Measurements from ENCODE around the gene CTIF. TPM values are rescaled to one million over a fixed set of nuclear protein-coding genes. Genes with fewer than 3 reads are reported as not detected.

CTIF gene
- polyA plus RNA-seq, 3 donors: 11.7 to 74.2 (median 39.8) TPM

DNA sequence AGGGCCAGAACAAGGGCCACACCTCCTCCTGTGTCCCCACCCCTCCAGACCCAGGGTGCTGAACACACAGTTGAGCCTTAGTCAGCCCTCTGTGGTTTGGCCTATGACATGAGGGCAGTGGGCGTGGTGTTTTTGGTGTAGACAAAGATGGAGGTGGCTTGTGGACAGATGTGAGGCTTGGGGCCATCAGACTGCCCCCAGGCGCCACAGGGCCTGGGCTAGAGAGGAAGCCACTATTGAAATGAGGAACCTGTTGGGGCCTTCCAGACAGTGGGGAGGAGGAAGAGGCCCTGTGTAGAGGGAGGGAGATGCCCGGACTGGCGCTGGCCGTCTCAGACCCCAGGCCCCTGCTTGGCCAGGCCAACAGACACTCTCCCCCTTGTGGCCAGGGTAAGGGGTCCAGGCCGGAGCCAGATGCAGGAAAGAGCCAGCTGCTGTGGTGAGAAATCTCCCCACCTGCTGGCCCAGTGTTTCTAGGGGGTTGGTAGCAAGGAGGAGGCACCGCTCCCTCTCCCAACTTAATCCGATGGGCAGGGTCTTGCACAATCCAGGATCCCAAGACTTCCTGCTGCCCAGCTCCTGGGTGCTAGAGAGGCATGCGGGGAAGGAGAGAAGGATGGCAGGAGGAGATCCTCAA lies 358.2 kb downstream of the CTIF start:
- 55 to 85% (median 58%) methylated on average over 9 of the region's 9 CpGs for WGBS, 3 donors
- no peak overlapping the region for H3K27ac ChIP-seq (ENCODE audit: low read depth, low read length)

DNA sequence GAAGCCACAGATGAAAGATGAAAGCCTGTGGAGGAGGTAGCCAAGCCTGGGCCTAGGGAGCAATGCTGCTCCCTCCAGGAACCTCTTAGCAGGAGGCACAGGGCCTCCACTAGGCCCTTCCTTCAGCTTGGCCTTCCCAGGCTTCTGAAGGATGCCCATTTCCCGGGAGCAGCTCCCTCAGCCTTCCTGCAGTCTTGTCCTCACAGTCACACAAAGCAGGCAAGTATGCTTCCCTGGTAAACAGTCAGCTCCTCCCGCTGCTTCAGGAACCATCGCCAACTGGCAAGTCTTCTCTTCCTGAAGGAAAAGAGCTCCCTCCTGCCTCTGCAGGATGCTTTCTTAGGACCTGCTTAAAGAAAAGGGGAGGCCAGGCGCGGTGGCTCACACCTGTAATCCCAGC lies 358.7 kb downstream of the CTIF start:
- 71 to 86% (median 73%) methylated on average over 5 of the region's 5 CpGs for WGBS, 3 donors
- H3K27ac ChIP-seq (ENCODE audit: low read depth, low read length): no peak overlapping the region

DNA sequence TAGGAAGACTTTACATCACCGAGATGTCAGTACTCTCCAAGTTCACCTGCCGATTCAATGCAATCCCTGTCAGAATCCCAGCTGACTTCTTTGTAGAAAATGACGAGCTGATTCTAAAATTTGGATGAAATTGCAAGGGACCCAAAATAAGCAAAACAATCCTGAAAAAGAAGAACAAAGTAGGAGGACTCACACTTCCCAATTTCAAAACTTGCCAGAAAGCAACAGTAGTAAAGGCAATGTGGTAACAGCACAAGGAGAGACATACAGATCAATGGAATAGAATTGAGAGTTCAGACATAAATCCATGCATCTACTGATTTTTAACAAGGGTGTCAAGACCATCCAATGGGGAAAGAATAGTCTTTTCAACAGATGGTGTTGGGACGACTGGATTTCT lies 359.7 kb downstream of the CTIF start:
- WGBS, 3 donors: 78 to 87% (median 81%) methylated on average over 4 of the region's 4 CpGs
- no peak overlapping the region for H3K27ac ChIP-seq (ENCODE audit: low read depth, low read length)

DNA sequence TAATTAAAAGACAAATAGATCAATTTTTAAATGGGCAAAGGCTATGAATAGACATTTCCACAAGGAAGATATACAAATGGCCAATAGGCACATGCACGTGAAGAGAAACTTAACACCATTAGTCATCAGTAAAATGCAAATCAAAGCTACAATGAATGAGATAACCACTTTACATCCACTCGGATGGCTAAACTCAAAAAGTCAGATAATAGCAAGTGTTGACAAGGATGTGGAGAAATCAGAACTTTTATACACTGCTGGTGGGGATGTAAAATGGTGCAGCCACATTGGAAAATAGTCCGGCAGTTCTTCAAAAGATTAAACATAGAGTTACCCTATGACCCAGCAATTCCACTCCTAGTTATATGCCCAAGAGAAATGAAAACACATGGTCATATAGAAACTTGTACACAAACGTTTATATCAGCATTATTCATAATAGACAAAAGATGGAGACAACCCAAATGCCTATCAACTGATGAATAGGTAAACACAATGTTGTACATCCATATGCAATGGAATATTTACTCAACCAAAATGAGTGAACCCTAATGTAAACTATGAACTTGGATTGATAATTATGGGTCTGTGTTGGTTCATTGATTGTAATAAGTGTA lies 360.8 kb downstream of the CTIF start:
- WGBS, 3 donors: 83 to 89% (median 85%) methylated on average over 4 of the region's 4 CpGs
- H3K27ac ChIP-seq (ENCODE audit: low read depth, low read length): no peak overlapping the region

DNA sequence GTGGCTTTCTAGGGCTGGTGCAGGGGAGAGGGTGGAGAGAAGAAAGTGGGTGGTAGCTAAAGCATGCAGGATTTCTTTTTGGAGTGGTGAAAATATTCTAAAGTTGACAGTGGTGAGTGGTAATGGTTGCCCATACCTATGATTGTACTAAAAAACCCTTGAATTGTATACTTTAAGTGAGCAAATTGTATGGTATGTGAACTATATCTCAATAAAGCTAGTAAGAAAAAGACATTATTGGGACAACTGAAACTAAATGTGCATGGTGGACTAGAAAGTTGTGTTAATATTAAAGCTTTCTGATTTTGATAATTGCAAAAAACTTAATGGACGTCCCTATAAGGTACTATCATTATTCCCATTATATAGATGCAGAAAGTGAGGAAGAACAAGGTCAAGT lies 361.6 kb downstream of the CTIF start:
- H3K27ac ChIP-seq (ENCODE audit: low read depth, low read length): no peak overlapping the region
- WGBS, 3 donors: 77 to 93% (median 90%) methylated on average over 1 of the region's 1 CpG

DNA sequence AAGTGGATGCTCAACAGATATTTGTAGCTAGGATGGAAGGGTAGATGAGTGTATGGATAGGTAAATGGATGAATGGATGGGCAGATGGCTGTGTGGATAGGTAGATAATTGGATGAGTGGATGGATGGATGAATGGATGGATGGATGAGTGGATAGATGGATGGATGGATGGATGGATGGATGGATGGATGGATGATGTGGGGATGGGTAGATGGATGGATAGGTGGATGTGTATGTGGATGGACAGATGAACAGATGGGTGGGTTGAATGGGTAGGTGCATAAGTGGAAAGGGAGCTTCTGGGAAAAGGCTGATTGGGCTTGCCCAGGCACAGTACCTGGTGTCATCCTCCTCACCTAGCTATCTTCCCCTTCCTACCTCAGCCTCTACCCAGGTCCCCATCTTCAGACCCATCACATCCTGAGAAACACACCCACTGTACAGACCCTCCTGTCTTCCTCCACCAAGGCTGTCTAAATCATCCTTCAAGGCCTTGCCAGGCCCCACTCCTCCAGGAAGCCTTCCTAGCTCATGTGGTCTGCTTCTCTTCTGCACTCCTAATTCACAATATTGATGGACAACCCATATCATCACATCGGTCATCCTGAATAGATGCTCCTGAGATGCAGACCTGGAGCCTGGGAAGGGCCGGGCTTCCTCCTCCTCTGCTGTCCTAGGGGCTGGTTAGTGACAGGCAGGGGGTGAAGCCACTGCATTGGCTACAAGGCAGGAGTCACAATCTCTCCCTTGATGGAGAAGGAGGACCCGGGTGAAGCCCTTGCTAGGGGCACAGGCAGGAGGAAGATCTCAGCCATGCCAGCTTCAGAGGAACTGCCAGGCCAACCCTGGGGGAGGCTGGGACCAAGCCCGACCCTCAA lies 362.6 kb downstream of the CTIF start:
- no peak overlapping the region for H3K27ac ChIP-seq (ENCODE audit: low read depth, low read length)
- 44 to 56% (median 50%) methylated on average over 4 of the region's 4 CpGs for WGBS, 3 donors

DNA sequence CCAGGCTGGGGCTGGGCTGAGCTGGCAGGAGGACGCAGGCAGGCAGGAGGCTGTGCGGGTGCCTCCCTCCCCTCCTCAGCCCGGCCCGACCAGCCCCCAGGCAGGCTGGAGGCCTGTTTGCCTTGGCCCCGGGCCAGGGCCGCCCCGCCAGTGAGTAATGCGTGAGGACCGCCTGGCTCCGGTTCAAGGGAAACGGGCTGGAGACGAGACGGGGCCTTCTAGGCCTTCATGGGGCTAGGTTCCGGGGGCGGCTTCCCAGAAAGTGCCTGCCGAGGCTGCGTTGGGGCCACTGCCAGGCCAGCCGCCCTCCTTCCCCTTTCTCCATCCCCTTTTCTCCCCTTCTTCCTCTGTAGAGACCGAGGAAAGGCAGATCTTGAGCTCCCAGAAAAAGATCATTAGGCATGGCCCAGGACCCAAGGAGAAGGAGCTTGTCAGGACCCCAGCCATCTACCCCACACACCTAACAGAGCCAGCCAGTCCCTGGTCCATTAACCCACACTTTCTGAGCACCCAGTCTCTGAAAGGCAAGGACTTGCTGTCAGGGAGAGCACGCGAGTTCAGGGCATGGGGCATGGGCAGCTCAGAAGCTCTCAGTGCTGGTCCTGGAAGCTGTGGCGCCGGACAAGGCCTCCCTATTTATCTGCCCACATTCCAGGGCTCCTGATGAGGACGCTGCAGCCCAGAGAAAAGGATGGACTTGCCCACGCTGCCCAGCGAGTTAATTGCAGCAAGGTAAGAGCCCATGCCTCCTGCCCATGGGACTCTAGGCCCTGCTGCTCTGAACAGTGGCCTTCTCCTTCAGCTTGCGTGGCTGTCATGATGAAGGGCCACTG lies 363.4 kb downstream of the CTIF start:
- WGBS, 3 donors: 33 to 43% (median 34%) methylated on average over 26 to 27 of the region's 27 CpGs
- H3K27ac ChIP-seq (ENCODE audit: low read depth, low read length): no peak overlapping the region

DNA sequence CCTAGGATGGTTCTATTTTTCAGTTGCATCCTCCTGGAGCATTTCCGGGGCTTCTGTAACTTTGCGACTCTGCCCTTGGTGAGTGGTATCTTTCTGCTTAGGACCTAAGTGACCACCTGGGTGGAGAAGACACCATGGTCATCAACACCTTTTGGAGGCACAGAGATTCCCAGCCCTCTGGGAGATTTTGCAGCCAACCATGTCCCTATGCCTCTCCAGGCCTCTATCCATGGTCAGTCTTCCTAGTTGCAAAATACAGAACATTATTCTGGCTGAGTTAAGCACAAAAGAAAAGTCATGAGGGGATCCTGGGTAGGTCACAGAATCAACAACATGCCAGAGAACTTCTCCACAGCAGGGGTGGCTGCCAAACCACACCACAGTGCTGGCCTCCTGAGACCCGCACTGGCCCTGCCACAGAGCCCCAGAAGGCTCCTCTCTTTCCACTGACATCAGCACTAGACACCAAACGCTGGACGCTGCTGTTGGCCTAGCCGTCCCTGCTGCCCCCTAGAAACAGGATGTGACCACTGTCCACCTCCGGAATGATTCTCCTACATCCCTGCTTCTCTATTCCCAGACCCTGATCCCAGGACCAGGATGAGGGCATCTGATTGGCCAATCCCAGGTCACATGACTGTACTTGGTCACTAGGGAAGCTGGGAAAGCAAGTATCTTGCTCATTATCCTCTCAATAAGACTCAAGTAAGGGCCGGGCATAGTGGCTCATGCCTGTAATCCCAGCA lies 364.2 kb downstream of the CTIF start:
- H3K27ac ChIP-seq (ENCODE audit: low read depth, low read length): no peak overlapping the region
- WGBS, 3 donors: 66 to 91% (median 73%) methylated on average over 8 of the region's 8 CpGs

DNA sequence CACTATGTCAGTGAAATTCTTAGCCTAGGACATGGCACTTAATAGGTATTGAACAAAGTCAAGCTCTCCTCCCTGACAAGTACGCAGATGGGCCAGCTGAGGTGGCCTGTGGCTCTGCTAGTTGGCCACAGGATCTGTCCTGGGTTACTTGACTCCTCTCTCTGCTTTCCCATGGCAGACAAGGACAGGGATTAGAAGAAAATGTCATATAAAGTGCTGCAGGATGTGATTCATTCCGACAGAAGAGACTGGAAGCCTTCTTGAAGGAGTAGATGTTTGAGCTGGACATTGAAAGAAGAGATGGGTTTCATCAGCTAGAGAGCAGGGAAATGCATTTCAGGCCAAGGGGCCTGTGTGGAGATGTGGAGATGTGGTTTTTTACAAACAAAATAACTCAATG lies 365.3 kb downstream of the CTIF start:
- WGBS, 3 donors: 95 to 100% (median 97%) methylated on average over 2 of the region's 2 CpGs
- H3K27ac ChIP-seq (ENCODE audit: low read depth, low read length): no peak overlapping the region

DNA sequence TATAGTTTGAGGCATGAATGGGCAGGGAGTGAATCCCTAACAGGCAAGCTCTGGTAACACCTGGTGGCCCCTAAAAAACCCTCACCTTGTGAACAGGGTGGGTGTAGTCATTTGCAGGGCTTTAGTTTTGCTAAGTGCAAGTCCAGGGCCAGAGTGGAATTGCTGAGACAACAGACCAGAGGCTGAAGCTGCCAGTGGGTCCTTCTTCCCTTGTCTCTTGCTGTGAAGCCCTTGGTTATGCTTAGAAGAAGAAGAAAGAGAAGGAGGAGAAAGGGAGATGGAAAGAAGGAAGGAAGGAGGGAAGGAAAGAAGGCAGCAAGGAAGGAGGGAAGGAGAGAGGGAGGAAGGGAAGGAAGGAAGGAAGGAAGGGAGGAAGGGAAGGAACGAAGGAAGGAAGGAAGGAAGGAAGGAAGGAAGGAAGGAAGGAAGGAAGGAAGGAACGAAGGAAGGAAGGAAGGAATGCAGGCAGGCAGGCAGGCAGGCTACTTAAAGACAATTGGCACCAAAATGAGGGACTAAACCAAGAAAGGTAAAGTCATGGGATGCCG lies 366.1 kb downstream of the CTIF start:
- 76 to 85% (median 78%) methylated on average over 3 of the region's 3 CpGs for WGBS, 3 donors
- no peak overlapping the region for H3K27ac ChIP-seq (ENCODE audit: low read depth, low read length)

DNA sequence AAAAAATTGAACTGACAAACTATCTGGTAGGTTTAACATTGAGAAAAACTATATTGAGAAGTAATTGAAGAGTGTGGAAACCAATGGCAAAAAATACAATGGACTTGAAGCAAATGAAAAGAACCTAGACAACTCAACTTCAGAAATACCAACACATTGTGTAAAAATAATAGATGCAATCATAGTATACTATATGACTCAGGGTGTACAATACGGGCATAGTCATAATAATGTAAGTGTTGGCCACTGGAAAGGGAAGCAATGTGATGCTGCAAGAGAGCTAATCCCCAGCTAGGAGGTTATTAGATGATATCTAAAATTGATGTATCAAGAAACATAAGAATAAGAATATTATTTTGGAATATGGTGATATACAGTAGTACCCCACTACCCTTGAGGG lies 366.7 kb downstream of the CTIF start:
- H3K27ac ChIP-seq (ENCODE audit: low read depth, low read length): no peak overlapping the region
- 92 to 97% (median 97%) methylated on average over 1 of the region's 1 CpG for WGBS, 3 donors

DNA sequence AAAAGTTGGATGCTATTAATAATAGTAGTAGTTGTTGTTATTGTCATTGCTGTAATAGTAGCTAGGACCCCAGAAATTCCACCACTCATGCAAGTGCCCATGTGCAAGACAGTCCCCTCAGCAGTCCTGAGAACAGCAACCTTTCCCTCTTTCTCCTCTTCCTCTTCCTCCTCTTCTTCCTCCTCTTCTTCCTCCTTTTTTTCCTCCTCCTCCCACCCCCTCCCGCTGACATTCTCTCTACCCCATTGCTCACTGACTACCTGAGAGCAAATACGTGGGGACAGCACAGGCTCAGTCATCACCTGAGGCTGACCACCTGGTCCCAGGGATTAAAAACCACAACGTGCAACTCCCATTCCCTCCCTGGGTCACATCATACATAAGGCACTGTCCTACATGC lies 370.1 kb downstream of the CTIF start:
- WGBS, 3 donors: 70 to 79% (median 75%) methylated on average over 3 of the region's 3 CpGs
- no peak overlapping the region for H3K27ac ChIP-seq (ENCODE audit: low read depth, low read length)

DNA sequence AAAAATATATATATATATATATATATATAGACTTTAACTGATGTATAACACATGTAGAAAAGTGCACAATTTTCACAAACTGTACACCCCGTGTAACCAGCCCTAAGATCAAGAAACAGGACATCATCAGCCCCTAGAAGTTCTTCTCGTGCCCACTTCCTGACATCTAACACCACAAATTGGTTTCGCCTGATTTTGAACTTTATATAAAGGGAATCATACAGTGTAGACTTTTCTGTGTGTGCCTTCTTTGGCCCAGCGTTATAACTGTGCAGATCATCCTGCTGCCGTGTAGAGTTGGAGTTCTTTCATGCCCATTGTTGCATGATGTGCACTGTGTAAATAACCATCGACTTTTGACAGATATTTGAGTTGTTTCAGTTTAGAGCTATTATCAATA lies 370.9 kb downstream of the CTIF start:
- WGBS, 3 donors: 80 to 82% (median 81%) methylated on average over 6 of the region's 6 CpGs

DNA sequence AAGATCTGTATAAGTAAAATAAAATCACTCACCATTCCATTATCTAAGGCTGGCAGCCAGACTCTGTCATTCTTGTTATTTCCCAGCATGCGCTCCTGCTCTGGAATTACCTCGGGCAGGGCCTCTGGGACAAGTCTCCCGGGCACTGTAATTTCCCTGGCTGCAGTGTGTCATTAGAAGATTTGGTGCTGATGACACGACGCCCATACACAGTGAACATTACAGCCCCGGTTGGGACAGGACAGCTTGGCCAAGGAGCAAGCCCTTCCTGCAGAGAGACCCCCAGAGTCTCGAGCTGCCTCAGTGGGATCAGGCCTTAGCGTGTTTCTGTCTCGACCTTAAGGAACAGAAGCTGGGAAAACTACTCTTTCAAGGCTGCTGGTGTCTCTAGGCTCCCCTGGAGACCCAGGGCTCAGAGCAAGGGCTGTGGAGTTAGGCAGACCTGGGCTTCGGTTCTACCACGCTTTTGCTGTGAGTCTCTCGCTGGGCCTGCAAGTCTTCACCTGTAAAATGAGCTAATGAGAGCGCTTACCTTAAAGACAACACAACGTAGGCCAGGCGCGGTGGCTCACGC lies 372.2 kb downstream of the CTIF start:
- 88 to 92% (median 90%) methylated on average over 17 of the region's 17 CpGs for WGBS, 3 donors
- no peak overlapping the region for H3K27ac ChIP-seq (ENCODE audit: low read depth, low read length)

More for the DNA sequence above, 370.9 kb downstream of the CTIF start:
- no peak overlapping the region for H3K27ac ChIP-seq (ENCODE audit: low read depth, low read length)

Data from adipose tissue (tissue), 3 donors.